ENCODE results near the gene CPNE4. TPM values are rescaled to one million over a fixed set of nuclear protein-coding genes. Genes with fewer than 3 reads are reported as not detected.

Gene CPNE4
- total and polyA plus RNA-seq, 9 of the 15 experiments (the other 6 are each of a cell fraction or from before 2014, with no cell fraction given) = not detected

- TF ChIP-seq ZC3H8 (IDR thresholded peaks at IDR 0.05) (no peak), NFE2 (IDR thresholded peaks at IDR 0.05; ENCODE audit: low read depth) (no peak)
Measured at GRCh38 chr3:131550562-131551465, 484.0 kb downstream of the CPNE4 start (continued).

DNA sequence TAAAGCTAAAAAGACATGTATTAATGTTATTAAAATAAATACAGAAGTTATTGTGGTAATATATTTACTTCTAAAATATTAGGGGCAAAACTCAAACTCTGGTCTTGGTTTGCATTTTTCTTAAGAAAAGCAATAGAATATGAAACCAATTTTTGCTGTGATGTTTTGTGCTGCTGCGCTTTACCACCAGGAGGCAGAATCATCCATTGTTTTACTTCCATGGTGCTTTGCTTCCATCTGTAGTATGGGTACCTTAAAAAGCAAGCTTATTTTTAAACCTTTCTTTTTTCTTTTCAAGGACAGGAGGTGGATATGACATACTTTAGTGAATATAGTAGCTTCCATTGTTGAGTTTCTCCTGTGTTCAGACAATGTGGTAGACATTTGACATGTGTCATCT is 485.5 kb downstream of the CPNE4 start:
- no peak overlapping the region for H3K4me2 ChIP-seq (ENCODE audit: insufficient read depth, low read length)
- H3K36me3 ChIP-seq (ENCODE audit: control insufficient read depth, insufficient read depth, low read length) = no peaks in the 10 kb centered on the region
- H3K9me3 ChIP-seq (replicated peaks; ENCODE audit: control insufficient read depth, insufficient read depth, low read depth, low read length) = no peaks in the 10 kb centered on the region
- DNase-seq (ENCODE audit: extremely low read depth in 1 of 4, low spot score in 3 of 4) (peak; percentile 5 to 11 (median 7)), FAIRE-seq (peak; percentile 55), ATAC-seq (no peak)
- ChIA-PET CTCF (ENCODE audit: low intra/inter-chr PET ratio) (interaction anchor here (0.6 kb wide), 2 partner anchors 101 to 1007 kb away, joined by 3 read pairs; no protein-coding TSS in a partner anchor), POLR2A (no interaction called here)
- no peak overlapping the region for H3K4me3 ChIP-seq
- H3K79me2 ChIP-seq (ENCODE audit: control insufficient read depth, insufficient read depth, low read length) = no peaks in the 10 kb centered on the region
- no peak overlapping the region for H3K9ac ChIP-seq (ENCODE audit: insufficient read depth in 1 of 2, low read depth in 2 of 2, low read length in 2 of 2)
- no TSS peak for BruUV-seq (replicated peaks)
- no peak overlapping the region for H2AFZ ChIP-seq (ENCODE audit: low read depth, low read length)
- no peaks in the 10 kb centered on the region for H3K9me1 ChIP-seq (ENCODE audit: control insufficient read depth, insufficient read depth, low read length)
- no peaks in the 10 kb centered on the region for H4K20me1 ChIP-seq (replicated peaks; ENCODE audit: control insufficient read depth, insufficient read depth, low read length)
- H3K4me1 ChIP-seq (replicated peaks in 1 of 2; ENCODE audit: control insufficient read depth in 2 of 2, insufficient read depth in 2 of 2, low read length in 2 of 2) = no peaks in the 10 kb centered on the region
- intact Hi-C loops (cut with micrococcal nuclease) (loop anchor here (10.0 kb wide), 1 partner anchor 485 kb away; the partner anchor contains the start of gene CPNE4), in situ Hi-C loops (cut with MboI) (no loop called here)
- 8% methylated on average over 1 of the region's 1 CpG for WGBS (ENCODE audit: insufficient coverage, low coverage, missing lambda C conversion rate)
- no peaks in the 10 kb centered on the region for H3K27me3 ChIP-seq (ENCODE audit: control insufficient read depth in 2 of 2, insufficient read depth in 2 of 2, low read length in 2 of 2)
- H3K27ac ChIP-seq (ENCODE audit: extremely low read depth, low read depth, low read length) = no peak overlapping the region
- TF ChIP-seq ZEB2 (IDR thresholded peaks at IDR 0.05) = no peak
- peak; percentile 52 to 68 (median 58) for TF ChIP-seq CTCF (IDR thresholded peaks at IDR 0.05 in 2 of 3, conservative IDR thresholded peaks at IDR 0.05 in 1 of 3; ENCODE audit: insufficient read depth in 2 of 3, low read depth in 1 of 3, low read length in 3 of 3)
- TF ChIP-seq, protein P1, sequence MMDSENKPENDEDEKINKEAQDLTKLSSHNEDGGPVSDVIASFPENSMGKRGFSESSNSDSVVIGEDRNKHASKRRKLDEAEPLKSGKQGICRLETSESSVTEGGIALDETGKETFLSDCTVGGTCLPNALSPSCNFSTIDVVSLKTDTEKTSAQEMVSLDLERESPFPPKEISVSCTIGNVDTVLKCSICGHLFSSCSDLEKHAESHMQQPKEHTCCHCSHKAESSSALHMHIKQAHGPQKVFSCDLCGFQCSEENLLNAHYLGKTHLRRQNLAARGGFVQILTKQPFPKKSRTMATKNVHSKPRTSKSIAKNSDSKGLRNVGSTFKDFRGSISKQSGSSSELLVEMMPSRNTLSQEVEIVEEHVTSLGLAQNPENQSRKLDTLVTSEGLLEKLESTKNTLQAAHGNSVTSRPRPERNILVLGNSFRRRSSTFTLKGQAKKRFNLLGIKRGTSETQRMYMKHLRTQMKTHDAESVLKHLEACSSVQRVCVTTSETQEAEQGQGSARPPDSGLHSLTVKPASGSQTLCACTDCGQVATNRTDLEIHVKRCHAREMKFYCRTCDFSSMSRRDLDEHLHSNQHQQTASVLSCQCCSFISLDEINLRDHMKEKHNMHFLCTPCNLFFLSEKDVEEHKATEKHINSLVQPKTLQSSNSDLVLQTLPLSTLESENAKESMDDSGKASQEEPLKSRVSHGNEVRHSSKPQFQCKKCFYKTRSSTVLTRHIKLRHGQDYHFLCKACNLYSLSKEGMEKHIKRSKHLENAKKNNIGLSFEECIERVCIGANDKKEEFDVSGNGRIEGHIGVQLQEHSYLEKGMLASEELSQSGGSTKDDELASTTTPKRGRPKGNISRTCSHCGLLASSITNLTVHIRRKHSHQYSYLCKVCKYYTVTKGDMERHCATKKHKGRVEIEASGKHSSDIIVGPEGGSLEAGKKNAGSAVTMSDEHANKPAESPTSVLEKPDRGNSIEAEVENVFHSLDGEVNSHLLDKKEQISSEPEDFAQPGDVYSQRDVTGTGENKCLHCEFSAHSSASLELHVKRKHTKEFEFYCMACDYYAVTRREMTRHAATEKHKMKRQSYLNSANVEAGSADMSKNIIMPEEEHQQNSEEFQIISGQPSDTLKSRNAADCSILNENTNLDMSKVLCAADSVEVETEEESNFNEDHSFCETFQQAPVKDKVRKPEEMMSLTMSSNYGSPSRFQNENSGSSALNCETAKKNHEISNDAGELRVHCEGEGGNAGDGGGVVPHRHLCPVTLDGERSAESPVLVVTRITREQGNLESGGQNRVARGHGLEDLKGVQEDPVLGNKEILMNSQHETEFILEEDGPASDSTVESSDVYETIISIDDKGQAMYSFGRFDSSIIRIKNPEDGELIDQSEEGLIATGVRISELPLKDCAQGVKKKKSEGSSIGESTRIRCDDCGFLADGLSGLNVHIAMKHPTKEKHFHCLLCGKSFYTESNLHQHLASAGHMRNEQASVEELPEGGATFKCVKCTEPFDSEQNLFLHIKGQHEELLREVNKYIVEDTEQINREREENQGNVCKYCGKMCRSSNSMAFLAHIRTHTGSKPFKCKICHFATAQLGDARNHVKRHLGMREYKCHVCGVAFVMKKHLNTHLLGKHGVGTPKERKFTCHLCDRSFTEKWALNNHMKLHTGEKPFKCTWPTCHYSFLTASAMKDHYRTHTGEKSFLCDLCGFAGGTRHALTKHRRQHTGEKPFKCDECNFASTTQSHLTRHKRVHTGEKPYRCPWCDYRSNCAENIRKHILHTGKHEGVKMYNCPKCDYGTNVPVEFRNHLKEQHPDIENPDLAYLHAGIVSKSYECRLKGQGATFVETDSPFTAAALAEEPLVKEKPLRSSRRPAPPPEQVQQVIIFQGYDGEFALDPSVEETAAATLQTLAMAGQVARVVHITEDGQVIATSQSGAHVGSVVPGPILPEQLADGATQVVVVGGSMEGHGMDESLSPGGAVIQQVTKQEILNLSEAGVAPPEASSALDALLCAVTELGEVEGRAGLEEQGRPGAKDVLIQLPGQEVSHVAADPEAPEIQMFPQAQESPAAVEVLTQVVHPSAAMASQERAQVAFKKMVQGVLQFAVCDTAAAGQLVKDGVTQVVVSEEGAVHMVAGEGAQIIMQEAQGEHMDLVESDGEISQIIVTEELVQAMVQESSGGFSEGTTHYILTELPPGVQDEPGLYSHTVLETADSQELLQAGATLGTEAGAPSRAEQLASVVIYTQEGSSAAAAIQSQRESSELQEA (IDR thresholded peaks at IDR 0.05; ENCODE audit: low read depth) = no peak
- TF ChIP-seq, protein P2, sequence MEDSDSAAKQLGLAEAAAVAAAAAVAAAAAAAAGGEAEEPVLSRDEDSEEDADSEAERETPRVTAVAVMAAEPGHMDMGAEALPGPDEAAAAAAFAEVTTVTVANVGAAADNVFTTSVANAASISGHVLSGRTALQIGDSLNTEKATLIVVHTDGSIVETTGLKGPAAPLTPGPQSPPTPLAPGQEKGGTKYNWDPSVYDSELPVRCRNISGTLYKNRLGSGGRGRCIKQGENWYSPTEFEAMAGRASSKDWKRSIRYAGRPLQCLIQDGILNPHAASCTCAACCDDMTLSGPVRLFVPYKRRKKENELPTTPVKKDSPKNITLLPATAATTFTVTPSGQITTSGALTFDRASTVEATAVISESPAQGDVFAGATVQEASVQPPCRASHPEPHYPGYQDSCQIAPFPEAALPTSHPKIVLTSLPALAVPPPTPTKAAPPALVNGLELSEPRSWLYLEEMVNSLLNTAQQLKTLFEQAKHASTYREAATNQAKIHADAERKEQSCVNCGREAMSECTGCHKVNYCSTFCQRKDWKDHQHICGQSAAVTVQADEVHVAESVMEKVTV (CRISPR knock-in tag; IDR thresholded peaks at IDR 0.05) = 0 out of 2 replicates have a peak, but pooled peaks have one; percentile 23
- TF ChIP-seq ZC3H4 (CRISPR knock-in tag; IDR thresholded peaks at IDR 0.05; ENCODE audit: borderline replicate concordance) = no peak

Data from K562 (cell line).